AG09309 (cell line): ENCODE results near the gene ZNF280A.

Experiments
- DNase-seq: peaks from one replicate; pipeline ENCODE4 v3.0.0-alpha.2; 2010; ENCODE audit warnings: low read depth
- H3K4me3 ChIP-seq: 2 replicates; pipeline ENCODE4 v1.5.1; 2011; ENCODE audit warnings: mild to moderate bottlenecking, low read depth, low read length, moderate library complexity; ENCODE audit not compliant: control insufficient read depth
- CTCF ChIP-seq: IDR thresholded peaks from 2 replicates; pipeline ENCODE4 v1.5.1; 2011; ENCODE audit warnings: mild to moderate bottlenecking, low read depth, low read length, inconsistent platforms; ENCODE audit not compliant: insufficient read depth, control insufficient read depth; ENCODE audit errors: missing control alignments

ZNF280A gene

GRCh38 chr22:22550789-22551434 lies 30.8 kb upstream of the ZNF280A start:
- TF ChIP-seq CTCF, result no peak
- no peak for DNase-seq
- H3K4me3 ChIP-seq, result no peak overlapping the region

- no peak for DNase-seq
- H3K4me3 ChIP-seq, result no peak overlapping the region
- no peak for TF ChIP-seq CTCF
These were observed 28.8 kb upstream of the ZNF280A start for GRCh38 chr22:22548910-22549309.

- TF ChIP-seq CTCF, result no peak
- DNase-seq, result no peak
- no peak overlapping the region for H3K4me3 ChIP-seq
These were observed 28.2 kb upstream of the ZNF280A start for GRCh38 chr22:22548317-22548716.

GRCh38 chr22:22547692-22548300 lies 27.7 kb upstream of the ZNF280A start:
- DNase-seq, result no peak
- H3K4me3 ChIP-seq, result no peak overlapping the region
- no peak for TF ChIP-seq CTCF

- no peak overlapping the region for H3K4me3 ChIP-seq
- TF ChIP-seq CTCF, result no peak
- DNase-seq, result no peak
These were observed 27.2 kb upstream of the ZNF280A start for GRCh38 chr22:22547226-22547625.

- no peak for TF ChIP-seq CTCF
- H3K4me3 ChIP-seq, result no peak overlapping the region
- DNase-seq, result no peak
These were observed 26.4 kb upstream of the ZNF280A start for GRCh38 chr22:22546490-22546889.
